DND-41 (cell line): ENCODE data around the gene P2RX5.

Experiments
- EZH2 ChIP-seq: IDR thresholded peaks from 3 replicates; pipeline ENCODE4 v1.6.1; 2012; ENCODE audit warnings: borderline replicate concordance, low read depth, mild to moderate bottlenecking, moderate library complexity, low read length, inconsistent platforms; ENCODE audit not compliant: severe bottlenecking
- TF ChIP-seq, protein P1 (sequence below): IDR thresholded peaks from 2 replicates; pipeline ENCODE4 v1.5.1; 2012; ENCODE audit warnings: borderline replicate concordance, low read length, moderate library complexity, mild to moderate bottlenecking; ENCODE audit not compliant: poor library complexity, severe bottlenecking; ENCODE audit errors: extremely low read depth

DNA sequence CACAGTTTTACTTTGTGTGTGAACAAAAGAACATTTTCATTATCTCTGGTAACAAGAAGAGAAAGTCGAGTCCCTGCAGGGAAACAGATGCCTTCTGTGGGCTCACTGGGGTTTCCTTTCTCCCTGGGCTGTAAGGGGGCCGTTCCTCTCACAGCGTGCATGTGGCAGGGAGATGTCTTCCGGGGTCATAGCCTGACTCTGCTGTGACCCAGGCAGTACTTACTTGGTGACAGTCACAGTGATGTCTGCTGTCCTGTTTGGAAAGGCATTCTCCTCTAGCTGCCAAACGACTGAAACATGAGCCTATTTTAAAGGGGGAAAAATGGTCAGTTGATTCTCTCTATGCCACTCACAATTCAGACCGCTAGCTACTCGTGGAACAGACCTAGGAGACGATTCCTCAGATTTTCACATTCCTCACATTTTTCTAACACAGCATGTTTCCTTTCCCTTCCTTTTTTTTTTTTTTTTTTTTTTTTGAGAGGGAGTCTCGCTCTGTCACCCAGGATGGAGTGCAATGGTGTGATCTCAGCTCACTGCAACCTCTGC lies 35.0 kb upstream of the P2RX5 start:
- TF ChIP-seq, protein P1, sequence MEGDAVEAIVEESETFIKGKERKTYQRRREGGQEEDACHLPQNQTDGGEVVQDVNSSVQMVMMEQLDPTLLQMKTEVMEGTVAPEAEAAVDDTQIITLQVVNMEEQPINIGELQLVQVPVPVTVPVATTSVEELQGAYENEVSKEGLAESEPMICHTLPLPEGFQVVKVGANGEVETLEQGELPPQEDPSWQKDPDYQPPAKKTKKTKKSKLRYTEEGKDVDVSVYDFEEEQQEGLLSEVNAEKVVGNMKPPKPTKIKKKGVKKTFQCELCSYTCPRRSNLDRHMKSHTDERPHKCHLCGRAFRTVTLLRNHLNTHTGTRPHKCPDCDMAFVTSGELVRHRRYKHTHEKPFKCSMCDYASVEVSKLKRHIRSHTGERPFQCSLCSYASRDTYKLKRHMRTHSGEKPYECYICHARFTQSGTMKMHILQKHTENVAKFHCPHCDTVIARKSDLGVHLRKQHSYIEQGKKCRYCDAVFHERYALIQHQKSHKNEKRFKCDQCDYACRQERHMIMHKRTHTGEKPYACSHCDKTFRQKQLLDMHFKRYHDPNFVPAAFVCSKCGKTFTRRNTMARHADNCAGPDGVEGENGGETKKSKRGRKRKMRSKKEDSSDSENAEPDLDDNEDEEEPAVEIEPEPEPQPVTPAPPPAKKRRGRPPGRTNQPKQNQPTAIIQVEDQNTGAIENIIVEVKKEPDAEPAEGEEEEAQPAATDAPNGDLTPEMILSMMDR, result no peak
- TF ChIP-seq EZH2, result no peak
